ENCODE results near the gene DUS4L.

DNA sequence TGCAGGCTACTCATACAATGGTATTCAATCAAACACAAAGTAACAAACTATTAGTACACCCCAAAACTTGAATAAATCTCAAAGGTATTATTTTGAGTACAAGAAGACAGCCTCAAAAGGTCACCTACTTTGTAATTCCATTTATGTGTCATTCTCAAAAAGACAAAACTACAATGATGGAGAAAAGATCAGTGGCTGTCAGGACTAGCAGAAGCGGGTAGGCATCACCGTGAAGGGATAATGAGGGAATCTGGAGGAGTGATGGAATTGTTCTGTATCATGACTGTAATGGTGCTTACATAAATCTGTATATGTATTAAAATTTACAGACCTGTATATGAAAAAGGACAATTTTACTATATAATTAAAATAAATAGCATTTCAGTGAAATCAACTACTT, 37.1 kb upstream of the DUS4L start:
- TF ChIP-seq CTCF (IDR thresholded peaks at IDR 0.05; ENCODE audit: poor library complexity) (no peak), EZH2 (IDR thresholded peaks at IDR 0.05; ENCODE audit: borderline replicate concordance) (no peak), EZH2phosphoT487 (IDR thresholded peaks at IDR 0.05; ENCODE audit: low read depth, severe bottlenecking, unreplicated experiment) (no peak)
